Activated CD8-positive, alpha-beta memory T cell treated with anti-CD3 and anti-CD28 coated beads, Interleukin-2, amount 50 U/mL, for 1 hour (primary cell): ENCODE results near the gene USP47.

Experiments used
- DNase-seq: peaks from one replicate; pipeline ENCODE4 v3.0.0-alpha.2; 2020; ENCODE audit errors: extremely low read depth

USP47 gene

DNA sequence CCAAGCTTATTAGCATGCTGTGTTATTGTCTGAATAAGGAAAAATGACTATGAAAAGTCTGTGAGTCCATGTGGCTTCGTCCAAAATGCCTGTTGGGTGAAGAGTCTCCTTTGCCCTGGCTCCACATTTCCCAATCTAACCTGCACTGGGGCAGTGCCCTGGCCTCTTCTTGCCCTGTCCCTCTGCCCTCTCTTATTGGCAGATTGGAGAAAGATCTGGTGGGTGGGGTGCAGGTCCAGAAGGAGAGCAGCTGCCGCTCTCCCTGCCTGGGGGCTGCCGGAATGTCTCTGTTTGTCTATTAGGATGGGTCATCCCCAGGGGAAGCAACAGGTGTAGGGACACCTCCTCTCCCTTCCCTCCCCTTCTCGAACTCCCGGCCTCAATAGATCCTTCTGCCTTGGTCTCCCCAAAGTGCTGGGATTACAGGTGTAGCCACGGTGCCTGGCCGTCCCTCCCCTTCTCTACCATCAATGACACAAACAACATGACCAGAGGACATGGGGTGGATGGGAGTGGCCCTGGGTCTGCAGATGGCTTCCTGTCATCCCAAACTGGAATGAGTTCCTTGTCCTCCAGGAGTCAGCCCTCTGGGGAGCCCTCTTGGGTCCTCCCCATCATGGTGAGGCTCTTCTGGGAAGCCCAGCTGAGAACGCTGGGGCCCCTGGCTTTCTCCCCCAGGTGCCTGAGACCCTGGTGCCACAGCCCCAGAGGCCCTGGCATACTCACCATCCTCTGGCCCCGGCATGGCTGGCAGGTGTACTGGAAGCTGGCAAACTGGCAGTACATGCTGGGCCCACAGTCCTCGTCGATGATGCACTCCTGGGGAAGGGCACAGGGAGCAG is 126.1 kb downstream of the USP47 start:
- DNase-seq, result no peak

DNA sequence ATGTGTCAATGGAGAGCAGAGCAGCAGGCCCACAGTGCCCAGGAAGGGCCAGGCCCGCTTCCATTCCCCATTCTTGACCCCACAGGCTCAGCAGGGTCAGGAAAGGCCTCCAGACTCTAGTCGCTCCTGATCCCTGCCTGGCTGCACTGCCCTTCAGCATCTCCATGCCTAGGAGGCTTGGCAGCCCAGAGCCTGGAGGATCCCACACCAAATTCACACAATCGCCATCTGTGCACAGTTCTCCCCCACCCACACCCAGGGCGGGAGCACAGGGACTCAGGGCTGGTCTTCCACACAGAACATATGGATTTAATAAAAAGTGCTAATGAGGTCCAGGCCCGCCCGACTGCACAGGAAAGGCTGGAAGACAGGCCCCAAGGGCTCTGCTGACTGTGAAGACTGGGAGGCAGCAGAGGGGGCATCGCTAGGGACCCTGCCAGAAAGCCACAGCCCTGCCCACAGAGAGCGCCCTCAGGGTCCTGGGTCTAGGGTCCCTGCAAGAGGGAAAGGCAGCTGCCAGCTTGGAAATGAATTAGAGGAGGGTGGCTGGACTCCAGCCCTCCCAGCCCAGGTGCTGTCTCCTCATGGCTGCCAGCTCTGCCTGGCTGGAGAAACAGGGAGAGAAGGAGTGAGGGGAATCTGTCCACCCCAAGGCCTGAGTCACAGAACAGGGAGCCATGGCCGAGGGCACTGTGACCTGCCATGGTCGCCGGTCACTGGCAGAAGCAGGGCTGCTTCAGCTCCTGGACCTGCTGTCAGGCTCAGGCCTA is 126.9 kb downstream of the USP47 start:
- no peak for DNase-seq

DNA sequence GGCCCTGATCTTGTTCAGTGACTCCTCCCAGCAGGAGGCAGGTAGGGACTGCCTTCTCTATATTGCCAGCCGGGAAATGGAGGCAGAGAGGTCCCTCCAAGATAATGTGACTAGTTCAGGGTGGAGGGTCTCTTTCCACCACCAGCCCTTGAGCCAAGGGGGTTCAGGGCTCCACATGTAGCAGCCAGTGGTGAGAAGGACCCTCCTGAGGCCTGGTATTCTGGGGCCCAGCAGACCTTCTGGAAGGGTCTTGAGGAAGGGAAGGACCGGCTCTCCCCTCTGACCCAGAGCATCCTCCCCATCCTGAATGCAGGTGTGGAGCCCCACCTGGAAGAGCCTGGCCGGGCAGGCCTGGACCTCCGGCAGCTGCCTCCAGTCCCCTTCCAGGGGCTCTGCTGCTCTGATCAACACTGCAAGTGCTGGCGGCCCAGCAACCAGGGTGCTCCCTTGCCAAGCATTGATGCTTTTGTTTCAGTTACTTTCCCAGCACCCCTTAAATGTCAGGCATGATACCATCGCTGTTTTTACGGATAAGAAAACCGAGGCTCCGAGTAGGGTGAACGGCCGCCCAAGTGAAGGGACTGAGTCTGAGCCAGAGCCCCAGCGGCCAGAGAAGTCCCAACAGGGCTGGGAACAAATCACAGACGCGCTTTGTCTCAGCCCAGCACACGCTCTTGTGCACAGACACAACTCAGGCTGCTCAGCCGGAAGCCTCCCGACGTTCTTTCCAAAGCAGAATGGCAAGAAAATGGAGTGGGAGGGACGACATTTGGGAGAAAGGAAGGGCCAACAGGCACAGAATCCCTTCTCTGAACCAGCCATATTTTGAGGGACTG is 127.8 kb downstream of the USP47 start:
- DNase-seq, result no peak

DNA sequence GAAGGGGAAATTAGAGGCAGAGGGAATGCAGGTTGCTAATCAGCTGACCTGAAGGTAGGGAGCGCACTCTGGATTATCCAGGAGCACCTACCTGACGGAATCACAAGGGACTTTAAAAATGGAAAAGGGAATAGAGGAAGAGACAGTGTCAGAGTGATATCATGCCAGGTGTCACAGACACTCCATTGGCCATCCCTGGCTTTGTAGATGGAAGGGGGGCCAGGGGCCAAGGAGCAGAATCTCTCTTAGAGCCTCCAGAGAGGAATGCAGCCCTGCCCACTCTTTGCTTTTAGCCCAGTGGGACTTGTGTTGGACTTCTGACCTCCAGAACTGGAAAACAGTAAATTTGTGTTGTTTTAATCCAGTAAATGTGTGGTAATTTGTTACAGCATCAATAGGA is 128.8 kb downstream of the USP47 start:
- no peak for DNase-seq

DNA sequence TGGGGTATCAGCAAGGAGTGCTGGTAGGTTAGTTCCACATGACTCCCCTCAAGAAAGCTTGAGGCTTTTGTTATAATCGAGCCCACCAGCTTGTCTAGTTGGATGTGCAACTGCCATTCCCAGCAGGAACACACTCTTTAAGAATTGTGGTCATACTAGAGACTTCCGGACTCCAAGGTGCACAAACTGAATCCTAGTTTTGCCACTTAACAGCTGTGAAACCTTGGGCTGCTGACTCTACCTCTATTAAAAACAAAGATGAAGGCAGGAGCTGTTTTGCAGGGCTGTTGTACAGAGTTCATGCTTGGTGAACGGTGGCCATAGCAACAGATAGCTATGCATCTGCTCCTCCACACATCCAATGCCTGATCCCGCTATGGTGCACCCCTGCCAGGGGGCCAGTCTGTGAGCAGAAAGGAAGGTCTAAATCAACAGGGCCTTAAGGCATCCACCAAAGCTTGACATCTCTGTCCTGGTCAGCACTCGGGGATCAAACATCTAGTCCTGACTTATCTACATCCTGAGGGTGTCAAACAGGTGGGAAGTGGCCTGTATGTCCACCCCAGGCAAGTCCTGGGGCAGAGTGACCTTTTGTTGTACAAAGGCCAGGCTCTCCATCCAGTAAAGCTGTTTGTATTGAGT is 130.3 kb downstream of the USP47 start:
- DNase-seq, result no peak

DNA sequence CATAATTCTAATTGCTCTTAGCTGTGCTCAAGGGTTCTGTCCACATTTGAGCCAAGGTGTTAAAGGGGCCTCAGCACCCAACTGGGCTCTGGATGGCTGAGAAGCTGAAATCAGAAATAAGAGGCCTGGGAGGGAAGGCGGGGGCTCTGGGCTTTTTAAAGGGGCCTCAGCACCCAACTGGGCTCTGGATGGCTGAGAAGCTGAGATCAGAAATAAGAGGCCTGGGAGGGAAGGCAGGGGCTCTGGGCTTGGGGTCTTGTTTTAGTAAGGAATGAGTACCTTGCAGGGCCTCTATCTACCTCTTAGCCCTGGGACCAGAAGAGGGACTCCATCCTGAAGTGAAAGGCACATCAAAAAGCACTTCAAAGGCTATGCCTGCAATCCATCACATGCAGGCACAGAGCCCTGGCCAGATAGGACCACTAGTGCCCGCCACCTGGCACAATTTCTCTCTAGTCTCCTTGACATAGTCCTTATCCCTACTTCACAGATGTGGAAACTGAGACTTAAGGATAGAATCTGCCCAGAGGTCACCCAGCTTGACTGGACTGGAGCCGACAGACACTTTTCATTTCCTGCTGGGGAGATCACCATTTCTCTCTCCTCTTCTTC is 131.1 kb downstream of the USP47 start:
- no peak for DNase-seq

DNA sequence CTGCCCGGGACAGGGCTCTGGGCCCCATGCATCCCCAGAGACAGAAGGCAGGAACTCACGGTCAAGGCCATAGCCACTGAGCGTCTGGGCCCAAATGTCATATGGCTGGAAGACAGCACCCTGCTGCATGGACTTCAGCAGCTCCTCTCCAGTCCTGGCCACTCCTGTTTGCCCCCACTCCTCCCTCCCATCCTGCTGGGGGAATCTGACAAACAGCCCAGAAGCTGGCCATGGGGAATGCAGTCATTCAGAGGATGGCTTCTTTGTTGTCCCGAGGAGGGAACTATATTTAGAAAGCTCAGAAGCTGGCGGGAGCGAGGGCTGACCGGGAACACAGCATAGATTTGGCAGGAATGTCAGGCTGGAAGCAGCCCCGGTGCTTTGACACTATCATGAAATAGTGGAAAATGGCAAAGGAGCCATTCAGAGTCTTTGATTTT is 131.6 kb downstream of the USP47 start:
- no peak for DNase-seq

DNA sequence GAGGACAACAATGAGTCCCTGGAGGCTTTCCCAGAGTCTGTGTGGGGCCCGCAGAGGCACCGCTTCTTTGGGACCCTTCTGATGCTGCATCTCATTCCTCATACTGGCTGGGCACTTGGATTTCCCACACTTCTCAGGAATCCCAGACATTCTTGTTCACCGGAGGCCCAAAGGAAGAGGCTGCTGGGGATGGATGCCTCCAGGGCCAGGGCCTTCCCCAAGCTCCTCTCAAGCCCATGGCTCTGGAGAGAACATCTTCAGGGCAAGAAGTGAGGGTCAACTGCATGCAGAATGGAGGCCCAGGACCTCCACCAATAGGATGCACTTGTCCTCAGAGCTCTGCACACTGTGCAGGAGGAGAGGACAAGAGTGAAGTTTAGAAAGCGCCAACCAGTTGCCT is 132.1 kb downstream of the USP47 start:
- no peak for DNase-seq

DNA sequence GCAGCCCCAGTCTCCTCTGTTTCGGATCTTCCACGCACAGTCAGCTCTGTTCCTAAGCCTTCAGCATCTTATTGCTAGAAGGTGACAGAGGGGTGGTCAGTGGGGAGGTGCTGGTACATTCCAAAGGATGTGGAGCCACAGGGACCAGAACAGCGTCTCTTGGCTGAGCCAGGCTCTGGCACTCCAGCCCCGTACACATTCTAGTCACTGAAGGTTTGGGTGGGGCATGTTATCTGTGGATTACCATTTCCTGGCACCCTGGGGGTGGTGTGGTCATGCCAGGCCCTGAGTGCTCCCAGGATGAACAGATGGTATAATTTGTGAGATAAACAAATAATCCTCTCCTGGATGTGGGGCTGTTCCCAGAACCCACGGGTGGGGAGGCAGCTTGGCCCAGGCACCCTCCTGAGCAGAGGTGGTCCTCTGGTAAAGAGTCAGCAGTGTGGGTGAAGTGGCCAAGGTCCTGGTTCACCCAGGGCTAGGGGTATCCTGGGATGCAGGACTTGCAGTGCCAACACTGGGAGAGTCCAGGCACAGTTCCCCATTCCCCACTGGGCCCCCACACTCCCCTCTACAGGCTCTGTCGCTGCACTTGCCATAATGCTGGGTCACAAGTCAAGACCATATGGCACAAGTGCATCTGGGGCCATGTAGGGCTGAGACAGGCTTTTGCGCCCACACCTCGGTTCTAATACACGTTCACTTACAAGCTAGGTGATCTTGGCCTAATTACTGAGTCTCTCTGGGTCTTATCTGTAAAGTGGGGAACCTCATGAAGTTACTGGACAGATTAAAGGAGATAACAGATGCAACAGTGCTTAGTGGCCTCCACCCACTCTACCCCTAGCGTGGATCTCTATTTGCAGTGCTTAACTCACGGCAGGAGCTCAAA is 133.7 kb downstream of the USP47 start:
- DNase-seq, result no peak

DNA sequence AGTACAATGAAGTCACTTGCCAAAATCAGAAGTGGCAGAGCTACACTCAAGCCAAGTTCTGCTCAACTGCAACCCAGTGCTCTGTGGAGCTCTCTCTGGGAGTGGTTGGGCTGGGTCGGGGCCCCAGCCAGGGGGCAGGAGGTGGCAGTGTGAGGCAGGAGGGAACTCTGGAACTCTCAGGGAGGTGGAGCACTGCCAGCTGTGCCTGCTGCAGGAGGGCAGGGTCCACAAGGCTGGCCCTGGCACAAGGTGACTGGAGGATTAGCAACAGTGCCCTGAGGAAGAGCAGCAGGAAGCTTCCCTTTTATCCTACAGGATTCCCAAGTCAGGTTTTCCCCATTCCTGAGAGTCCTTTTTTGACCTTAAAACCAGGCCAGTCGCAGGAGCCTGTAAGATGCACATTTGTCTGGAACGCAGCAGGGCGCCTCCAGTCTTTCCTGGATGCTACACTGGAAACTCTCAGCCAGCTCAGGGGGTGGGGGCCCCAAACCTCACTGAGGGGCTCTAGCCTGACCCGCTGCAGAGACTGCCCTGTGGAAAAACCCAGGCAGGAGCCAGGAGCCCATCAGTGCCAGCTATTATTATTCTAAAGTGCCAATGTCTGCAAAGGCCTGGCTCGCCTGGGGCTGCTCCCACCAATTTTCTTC is 134.8 kb downstream of the USP47 start:
- no peak for DNase-seq

DNA sequence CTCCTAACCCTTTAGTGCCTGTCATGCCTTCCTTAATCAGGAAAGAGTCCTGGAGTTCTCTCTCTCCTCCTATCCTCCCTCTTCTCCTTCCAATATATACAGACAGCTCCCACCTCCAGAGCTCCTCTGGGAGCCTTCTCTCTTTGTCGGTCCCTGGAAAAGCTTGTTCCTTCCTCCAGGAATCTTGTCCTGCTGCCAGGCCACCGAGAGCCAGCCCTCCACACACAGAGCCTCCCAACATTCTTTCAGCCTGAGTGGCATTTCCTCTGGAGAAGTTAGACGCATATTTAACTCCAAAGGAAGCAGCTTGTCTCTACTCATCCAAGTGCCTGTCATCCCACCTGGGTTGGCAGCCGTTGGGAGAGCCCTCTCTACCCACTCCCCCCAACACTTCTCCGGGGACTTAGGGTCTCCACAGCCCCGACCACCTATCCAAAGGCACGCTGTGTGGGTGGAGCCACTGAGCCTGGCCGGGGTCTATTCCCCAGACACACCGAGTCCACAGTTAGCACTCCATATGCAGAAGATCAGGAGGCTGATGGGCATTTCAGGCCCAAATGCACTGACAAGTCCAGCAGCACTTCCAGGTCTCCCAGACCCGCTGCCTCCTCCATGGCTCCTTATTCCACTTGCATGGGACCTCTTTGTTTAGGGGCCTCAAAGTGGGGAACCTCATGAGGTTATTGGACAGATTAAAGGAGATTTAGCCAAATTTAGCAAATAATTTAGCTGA is 135.6 kb downstream of the USP47 start:
- no peak for DNase-seq

DNA sequence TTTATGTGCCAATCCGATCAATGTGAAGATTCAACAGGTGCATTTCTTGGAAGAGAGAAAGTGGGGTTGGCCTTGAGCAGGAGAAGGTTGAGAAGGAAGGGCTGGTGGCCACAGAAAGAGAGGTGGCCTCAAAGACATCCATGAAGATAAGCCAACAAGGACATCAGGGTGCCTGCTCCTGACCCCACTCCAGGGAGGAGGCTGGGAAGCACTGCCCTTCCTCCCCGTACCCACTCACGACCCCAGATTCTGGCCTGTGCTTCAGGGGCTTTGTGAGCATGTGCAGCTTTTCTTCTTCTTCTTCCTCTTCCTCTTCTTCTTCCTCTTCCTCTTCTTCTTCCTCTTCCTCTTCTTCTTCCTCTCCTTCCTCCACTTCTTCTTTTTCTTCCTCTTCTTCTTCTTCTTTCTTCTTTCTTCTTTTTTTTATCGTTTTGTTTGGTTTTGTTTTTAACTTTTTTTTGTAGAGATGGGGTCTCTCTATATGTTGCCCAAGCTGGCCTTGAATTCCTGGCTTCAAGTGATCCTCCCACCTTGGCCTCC is 136.4 kb downstream of the USP47 start:
- DNase-seq, result no peak

DNA sequence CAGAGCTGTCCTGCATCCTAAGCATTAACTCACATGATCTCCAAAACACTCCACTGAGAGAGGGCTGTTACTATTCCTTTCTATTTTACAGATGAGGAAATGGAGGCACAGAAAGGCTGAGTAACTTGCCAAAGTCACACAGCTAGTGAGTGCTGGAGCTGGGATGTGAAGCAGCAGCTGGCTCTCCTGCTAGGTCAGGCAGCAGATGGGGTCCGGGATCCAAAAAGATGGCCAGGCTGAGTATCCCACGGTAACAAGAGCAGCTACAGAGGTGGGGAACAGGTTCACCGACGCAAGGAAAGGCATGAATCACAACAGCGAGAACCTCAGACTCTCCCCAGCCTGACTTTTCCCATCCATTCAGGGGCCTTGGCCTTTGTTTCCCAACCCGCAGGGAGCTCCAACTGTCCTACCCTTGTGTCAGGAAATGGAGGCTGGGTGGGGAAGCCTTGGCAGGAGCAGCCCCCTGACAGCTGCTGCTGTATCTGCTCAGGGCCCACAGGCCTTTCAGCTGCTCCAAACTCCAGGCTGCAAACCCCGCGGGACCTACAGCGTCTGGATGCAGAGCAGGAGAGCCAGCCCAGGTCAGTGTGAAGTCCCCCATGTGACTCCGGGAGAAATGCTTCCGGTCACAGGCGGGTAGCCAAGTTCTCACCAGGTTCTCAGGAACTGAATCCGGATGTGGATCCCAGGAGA is 137.2 kb downstream of the USP47 start:
- DNase-seq, result no peak

DNA sequence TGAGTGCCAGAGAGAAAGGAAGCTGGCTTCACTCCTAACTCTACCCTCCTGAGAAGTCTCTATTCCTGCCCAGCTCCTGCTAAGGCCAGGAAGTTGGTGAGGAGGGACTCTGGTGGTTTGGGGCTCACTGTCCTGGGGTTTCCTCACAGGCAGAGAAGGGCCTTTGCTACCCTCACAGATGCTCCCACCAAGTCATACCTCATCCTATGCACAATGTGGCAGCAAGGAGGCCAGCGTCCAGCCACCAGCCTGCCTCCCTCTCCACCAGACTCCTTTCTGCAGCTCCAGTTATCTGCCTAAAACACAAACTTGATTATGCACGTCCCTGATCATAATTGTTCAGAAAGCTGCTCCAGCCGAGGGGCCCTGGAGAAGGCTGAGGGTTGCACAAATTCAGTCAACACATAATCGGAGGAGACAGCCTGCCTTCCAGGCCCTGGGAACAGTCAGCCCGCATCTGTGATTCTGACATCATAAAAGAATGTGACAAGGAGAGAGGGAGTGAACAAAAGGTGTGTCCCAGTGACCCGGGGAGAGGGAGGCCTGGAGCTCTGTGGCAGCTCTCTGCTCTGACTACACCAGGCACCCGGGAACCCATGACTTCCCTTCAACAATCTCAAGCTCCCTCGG is 137.8 kb downstream of the USP47 start:
- DNase-seq, result no peak

DNA sequence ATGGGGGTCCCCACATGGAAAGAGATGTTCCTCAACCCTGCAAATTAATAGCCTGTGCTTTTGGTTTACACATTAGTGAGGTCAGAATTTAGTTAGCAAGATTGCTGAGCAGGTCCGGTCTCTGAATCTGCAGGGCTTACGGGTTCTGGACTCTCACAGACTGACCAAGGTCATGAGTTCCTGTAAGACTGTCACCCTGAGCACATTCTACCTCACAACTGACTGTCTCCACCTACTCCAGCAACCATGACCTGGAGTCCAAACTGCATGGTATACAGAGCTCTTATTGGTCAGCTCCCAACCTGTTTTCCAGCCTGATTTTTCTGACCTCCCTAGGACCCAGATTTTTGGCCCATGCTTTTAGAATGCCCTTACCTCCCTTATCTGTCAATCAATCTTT is 138.4 kb downstream of the USP47 start:
- DNase-seq, result no peak

DNA sequence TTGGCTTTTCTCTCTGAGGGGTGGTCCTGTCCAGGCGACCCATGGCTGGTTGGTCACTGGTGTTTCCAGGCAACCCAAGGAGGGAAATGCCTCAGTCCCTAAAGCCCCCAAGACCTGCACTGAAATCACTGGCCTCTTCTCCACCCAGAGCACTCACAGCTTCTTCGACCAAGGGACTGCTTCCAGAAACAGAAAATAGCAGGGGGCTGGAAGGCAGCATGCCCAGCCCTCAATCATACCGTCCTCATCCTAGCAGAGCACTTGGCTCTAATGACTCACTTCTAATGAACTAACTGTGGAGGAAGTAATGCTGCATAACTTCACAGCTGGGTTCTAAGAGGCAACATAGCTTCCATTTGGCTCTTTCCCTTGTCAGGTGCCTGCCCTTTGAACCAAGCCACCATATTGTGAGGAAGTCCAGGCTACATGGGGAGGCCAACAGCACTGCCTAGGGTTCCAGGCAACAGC is 139.1 kb downstream of the USP47 start:
- DNase-seq, result no peak

DNA sequence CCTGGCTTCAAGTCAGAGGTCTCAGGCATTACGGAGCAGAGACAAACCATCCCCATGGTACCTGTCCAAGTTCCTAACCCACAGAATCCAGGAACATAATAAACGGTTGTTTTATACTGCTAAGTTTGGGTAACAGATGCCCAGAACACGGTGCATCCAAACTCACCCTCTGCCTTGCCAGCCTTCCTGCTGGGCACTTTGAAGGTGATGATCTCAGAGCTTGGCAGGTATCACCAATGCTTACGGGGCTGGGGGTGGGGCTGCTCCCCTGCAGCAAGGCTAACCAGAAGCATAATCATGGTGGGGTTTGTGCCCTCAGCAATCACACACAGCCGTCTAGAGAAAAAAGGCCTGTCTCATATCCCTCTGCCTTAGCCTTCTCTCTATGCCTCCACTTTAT is 139.6 kb downstream of the USP47 start:
- DNase-seq, result no peak

DNA sequence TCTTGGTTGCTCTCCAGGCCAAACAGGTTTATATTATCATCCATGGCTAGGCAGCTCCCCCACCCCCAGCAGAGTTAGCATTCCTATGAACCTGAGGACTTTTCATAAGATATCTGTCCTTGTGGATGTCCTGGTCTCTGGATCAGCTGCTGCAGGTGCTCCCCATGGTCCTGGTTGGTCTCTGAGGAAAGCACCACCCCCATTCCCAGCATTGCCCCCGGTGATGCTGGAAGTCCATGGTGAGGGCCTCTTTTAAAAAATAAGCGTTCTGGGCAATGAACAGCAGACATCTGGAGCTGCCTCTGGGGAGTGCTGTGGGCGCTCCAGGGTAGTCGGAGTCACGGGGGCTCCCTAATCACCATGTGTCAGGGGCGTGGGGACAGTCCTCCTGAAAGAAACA is 140.1 kb downstream of the USP47 start:
- DNase-seq, result no peak
